H9 (cell line): ENCODE results near the gene TMED5. TPM values are rescaled to one million over a fixed set of nuclear protein-coding genes. Genes with fewer than 3 reads are reported as not detected.

Experiments
- DNase-seq: peaks from one replicate; pipeline ENCODE4 v3.0.0-alpha.2; 2017
- H2AFZ ChIP-seq: one replicate; pipeline ENCODE4 v1.6.1; 2013; ENCODE audit warnings: mild to moderate bottlenecking, low read length, control low read depth, moderate library complexity
- H2AK5ac ChIP-seq: 2 replicates; pipeline ENCODE4 v1.6.1; 2013; ENCODE audit warnings: low read length, control low read depth, mixed read lengths; ENCODE audit not compliant: insufficient read length
- H2BK120ac ChIP-seq: one replicate; pipeline ENCODE4 v1.6.1; 2013; ENCODE audit warnings: low read depth, mild to moderate bottlenecking, low read length, control low read depth, inconsistent platforms; ENCODE audit not compliant: poor library complexity, severe bottlenecking
- H2BK12ac ChIP-seq: 2 replicates; pipeline ENCODE4 v1.6.1; 2013; ENCODE audit warnings: low read length, control low read depth, mixed read lengths, low read depth; ENCODE audit not compliant: insufficient read length
- H2BK15ac ChIP-seq: 2 replicates; pipeline ENCODE4 v1.6.1; 2013; ENCODE audit warnings: low read depth, low read length, control low read depth
- H2BK20ac ChIP-seq: one replicate; pipeline ENCODE4 v1.6.1; 2013; ENCODE audit warnings: low read depth, mild to moderate bottlenecking, low read length, control low read depth, inconsistent platforms; ENCODE audit not compliant: poor library complexity, severe bottlenecking
- H2BK5ac ChIP-seq: 2 replicates; pipeline ENCODE4 v1.6.1; 2013; ENCODE audit warnings: low read length, control low read depth, mixed read lengths; ENCODE audit not compliant: insufficient read length
- H3K14ac ChIP-seq: 2 replicates; pipeline ENCODE4 v1.6.1; 2013; ENCODE audit warnings: low read length, control low read depth; ENCODE audit not compliant: insufficient read depth
- H3K18ac ChIP-seq: 2 replicates; pipeline ENCODE4 v1.6.1; 2013; ENCODE audit warnings: low read depth, mild to moderate bottlenecking, mixed read lengths, low read length, control low read depth; ENCODE audit not compliant: insufficient read length
- H3K23ac ChIP-seq: 2 replicates; pipeline ENCODE4 v1.6.1; 2013; ENCODE audit warnings: low read length, control low read depth, mixed read lengths, low read depth; ENCODE audit not compliant: insufficient read length
- H3K23me2 ChIP-seq: 2 replicates; pipeline ENCODE4 v1.6.1; 2013; ENCODE audit warnings: low read depth, mild to moderate bottlenecking, mixed read lengths, low read length, control low read depth; ENCODE audit not compliant: insufficient read length, poor library complexity, severe bottlenecking
- H3K27ac ChIP-seq: 2 replicates; pipeline ENCODE4 v1.5.1; 2013; ENCODE audit warnings: low read length, control low read depth, mixed read lengths, low read depth; ENCODE audit not compliant: insufficient read length
- H3K27me3 ChIP-seq: 2 replicates; pipeline ENCODE4 v1.6.1; 2013; ENCODE audit warnings: low read length, control low read depth, inconsistent platforms; ENCODE audit not compliant: insufficient read depth
- H3K4ac ChIP-seq: 2 replicates; pipeline ENCODE4 v1.6.1; 2013; ENCODE audit warnings: low read depth, mild to moderate bottlenecking, control low read depth, inconsistent platforms, low read length, moderate library complexity
- H3K4me1 ChIP-seq: 2 replicates; pipeline ENCODE4 v1.6.1; 2013; ENCODE audit warnings: low read length, control low read depth, inconsistent platforms; ENCODE audit not compliant: insufficient read depth
- H3K4me2 ChIP-seq: 2 replicates; pipeline ENCODE4 v1.6.1; 2013; ENCODE audit warnings: low read length, control low read depth, mixed read lengths; ENCODE audit not compliant: insufficient read length, insufficient read depth
- H3K56ac ChIP-seq: 2 replicates; pipeline ENCODE4 v1.6.1; 2013; ENCODE audit warnings: low read depth, mild to moderate bottlenecking, mixed read lengths, low read length, control low read depth; ENCODE audit not compliant: insufficient read length
- H3K79me1 ChIP-seq: 2 replicates; pipeline ENCODE4 v1.6.1; 2013; ENCODE audit warnings: low read depth, mild to moderate bottlenecking, moderate library complexity, low read length, control low read depth, inconsistent platforms; ENCODE audit not compliant: insufficient read depth, poor library complexity, severe bottlenecking
- H3K79me2 ChIP-seq: 2 replicates; pipeline ENCODE4 v1.6.1; 2013; ENCODE audit warnings: low read length, control low read depth, inconsistent platforms; ENCODE audit not compliant: insufficient read depth
- H3K9ac ChIP-seq: 2 replicates; pipeline ENCODE4 v1.6.1; 2013; ENCODE audit warnings: low read length, control low read depth, mixed read lengths; ENCODE audit not compliant: insufficient read length; ENCODE audit errors: extremely low read depth
- H3K9me3 ChIP-seq: one replicate; pipeline ENCODE4 v1.6.1; 2013; ENCODE audit warnings: low read depth, low read length, inconsistent platforms; ENCODE audit not compliant: control insufficient read depth
- H3T11ph ChIP-seq: one replicate; pipeline ENCODE4 v1.6.1; 2013; ENCODE audit warnings: mild to moderate bottlenecking, low read length, control low read depth, inconsistent platforms
- H4K20me1 ChIP-seq: one replicate; pipeline ENCODE4 v1.6.1; 2013; ENCODE audit not compliant: control insufficient read depth, insufficient read length, insufficient read depth
- H4K5ac ChIP-seq: 2 replicates; pipeline ENCODE4 v1.6.1; 2013; ENCODE audit warnings: low read depth, mild to moderate bottlenecking, mixed read lengths, low read length, control low read depth; ENCODE audit not compliant: insufficient read length
- H4K8ac ChIP-seq: replicated peaks from 2 replicates; pipeline ENCODE4 v1.6.1; 2013; ENCODE audit warnings: low read length, control low read depth, mixed read lengths, low read depth; ENCODE audit not compliant: insufficient read length
- H4K91ac ChIP-seq: 2 replicates; pipeline ENCODE4 v1.6.1; 2013; ENCODE audit warnings: low read depth, mild to moderate bottlenecking, moderate library complexity, mixed read lengths, low read length, control low read depth; ENCODE audit not compliant: insufficient read length
- H3K27ac Mint-ChIP-seq, 3 experiments: 2 replicates in 2 of 3; 3 replicates in 1 of 3; pipeline ENCODE4 v1.8.0; 2020 to 2021; ENCODE audit warnings: mixed read lengths in 3 of 3, mild to moderate bottlenecking in 1 of 3, moderate library complexity in 1 of 3
- H3K27me3 Mint-ChIP-seq: 2 replicates; pipeline ENCODE4 v1.8.0; 2021; ENCODE audit warnings: low read depth, mild to moderate bottlenecking, moderate library complexity, mixed read lengths
- H3K36me3 Mint-ChIP-seq, 3 experiments: 2 replicates in 2 of 3; 3 replicates in 1 of 3; pipeline ENCODE4 v1.8.0; 2020 to 2021; ENCODE audit warnings: low read depth in 3 of 3, mixed read lengths in 3 of 3; ENCODE audit not compliant: insufficient read depth in 1 of 3
- H3K4me1 Mint-ChIP-seq, 2 experiments: 2 replicates each; pipeline ENCODE4 v1.8.0; 2020; ENCODE audit warnings: mixed read lengths in 2 of 2
- H3K4me3 Mint-ChIP-seq, 2 experiments: 2 replicates in 1 of 2; 3 replicates in 1 of 2; pipeline ENCODE4 v1.8.0; 2020 to 2021; ENCODE audit warnings: mild to moderate bottlenecking in 2 of 2, mixed read lengths in 2 of 2, moderate library complexity in 1 of 2
- H3K9me3 Mint-ChIP-seq, 2 experiments: 2 replicates in 1 of 2; 3 replicates in 1 of 2; pipeline ENCODE4 v1.8.0; 2020; ENCODE audit warnings: mild to moderate bottlenecking in 2 of 2, mixed read lengths in 2 of 2, moderate library complexity in 1 of 2
- WGBS: extraction: QIAGEN DNeasy Blood & Tissue Kit; methylation state at CpG from one replicate; pipeline ENCODE4 v1.1.7; 2013; ENCODE audit warnings: missing lambda C conversion rate, low lambda C conversion rate, mixed read lengths; ENCODE audit not compliant: insufficient read length; ENCODE audit errors: extremely low coverage; 5-methylcytosine and 5-hydroxymethylcytosine counted together
- total RNA-seq: library from RNA; stranded (reverse); gene quantifications from 2 replicates; pipeline ENCODE4 v1.2.1, GENCODE V29; 2021
- TF ChIP-seq, protein P1 (sequence below): fragments of 200-600 bp; sonication (generic); conservative IDR thresholded peaks from 3 replicates; pipeline ENCODE4 v1.8.0; 2021; ENCODE audit warnings: antibody characterized with exemption, mild to moderate bottlenecking

TMED5 gene
- total RNA-seq, 1 experiment from 2014 or later, result 35.0 TPM

DNA sequence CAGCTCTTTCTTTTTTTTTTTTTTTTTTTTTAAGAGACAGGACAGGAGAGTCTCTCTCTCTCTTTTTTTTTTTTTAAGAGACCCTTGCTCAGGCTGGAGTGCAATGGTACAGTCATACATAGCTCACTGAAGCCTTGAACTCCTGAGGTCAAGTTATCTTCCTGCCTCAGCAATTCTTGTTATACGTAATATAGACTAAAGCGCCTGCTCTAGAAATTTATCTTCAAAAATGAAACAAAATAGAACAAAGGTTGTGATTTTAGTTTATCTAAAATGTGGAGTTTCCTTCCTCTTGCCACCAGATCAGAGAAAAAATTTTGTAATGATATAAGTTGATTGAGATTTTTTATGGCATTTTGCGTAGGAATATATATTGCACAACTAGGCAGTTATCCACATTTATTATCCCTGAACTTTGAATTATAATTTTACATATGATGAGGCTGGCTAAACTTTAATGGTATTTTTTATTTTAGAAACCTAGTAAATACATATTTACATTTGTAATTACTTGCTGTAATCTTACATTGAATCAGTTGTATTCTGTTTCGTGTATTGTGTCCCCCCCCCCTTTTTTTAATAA is 56.9 kb downstream of the TMED5 start:
- peaks cover 3% of the 10 kb centered on the region for H3K79me1 ChIP-seq
- H2BK20ac ChIP-seq, result no peak overlapping the region
- H3K4me1 Mint-ChIP-seq, result peaks cover 32 to 35% of the 10 kb centered on the region in 2 experiments
- H4K91ac ChIP-seq, result no peak overlapping the region
- no peak overlapping the region for H3K56ac ChIP-seq
- H3K27ac ChIP-seq, result no peak overlapping the region
- H2BK5ac ChIP-seq, result no peak overlapping the region
- no peak overlapping the region for H4K8ac ChIP-seq
- H4K5ac ChIP-seq, result no peak overlapping the region
- no peak overlapping the region for H3K9ac ChIP-seq
- no peak overlapping the region for H3K18ac ChIP-seq
- H3K36me3 Mint-ChIP-seq, result peaks cover 18 to 52% (median 50%) of the 10 kb centered on the region in 3 experiments
- no peak overlapping the region for H2AK5ac ChIP-seq
- H3K4me3 Mint-ChIP-seq, result no peak overlapping the region
- no peak overlapping the region for H2BK15ac ChIP-seq
- TF ChIP-seq, protein P1, sequence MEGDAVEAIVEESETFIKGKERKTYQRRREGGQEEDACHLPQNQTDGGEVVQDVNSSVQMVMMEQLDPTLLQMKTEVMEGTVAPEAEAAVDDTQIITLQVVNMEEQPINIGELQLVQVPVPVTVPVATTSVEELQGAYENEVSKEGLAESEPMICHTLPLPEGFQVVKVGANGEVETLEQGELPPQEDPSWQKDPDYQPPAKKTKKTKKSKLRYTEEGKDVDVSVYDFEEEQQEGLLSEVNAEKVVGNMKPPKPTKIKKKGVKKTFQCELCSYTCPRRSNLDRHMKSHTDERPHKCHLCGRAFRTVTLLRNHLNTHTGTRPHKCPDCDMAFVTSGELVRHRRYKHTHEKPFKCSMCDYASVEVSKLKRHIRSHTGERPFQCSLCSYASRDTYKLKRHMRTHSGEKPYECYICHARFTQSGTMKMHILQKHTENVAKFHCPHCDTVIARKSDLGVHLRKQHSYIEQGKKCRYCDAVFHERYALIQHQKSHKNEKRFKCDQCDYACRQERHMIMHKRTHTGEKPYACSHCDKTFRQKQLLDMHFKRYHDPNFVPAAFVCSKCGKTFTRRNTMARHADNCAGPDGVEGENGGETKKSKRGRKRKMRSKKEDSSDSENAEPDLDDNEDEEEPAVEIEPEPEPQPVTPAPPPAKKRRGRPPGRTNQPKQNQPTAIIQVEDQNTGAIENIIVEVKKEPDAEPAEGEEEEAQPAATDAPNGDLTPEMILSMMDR, result no peak
- H3K27me3 ChIP-seq, result no peaks in the 10 kb centered on the region
- peak overlapping the region in 1 of 3 experiments; percentile 97; a peak in 2 of 7 replicates for H3K27ac Mint-ChIP-seq
- no peak overlapping the region for H3T11ph ChIP-seq
- H3K14ac ChIP-seq, result no peak overlapping the region
- 0 out of 2 replicates have a peak, but pooled peaks cover 2% of the 10 kb centered on the region for H3K79me2 ChIP-seq
- no peak overlapping the region for H3K4ac ChIP-seq
- no peaks in the 10 kb centered on the region for H3K9me3 Mint-ChIP-seq
- H4K20me1 ChIP-seq, result no peaks in the 10 kb centered on the region
- H2BK120ac ChIP-seq, result no peak overlapping the region
- no peaks in the 10 kb centered on the region for H3K9me3 ChIP-seq
- H3K23ac ChIP-seq, result no peak overlapping the region
- H3K27me3 Mint-ChIP-seq, result no peaks in the 10 kb centered on the region
- no peaks in the 10 kb centered on the region; the same call in 1 of the 2 replicates for H3K4me1 ChIP-seq
- H2BK12ac ChIP-seq, result no peak overlapping the region
- H2AFZ ChIP-seq, result no peak overlapping the region
- WGBS, result no CpG with 5 or more reads among the region's 4 CpGs
- no peaks in the 10 kb centered on the region for H3K23me2 ChIP-seq
- no peak for DNase-seq
- H3K4me2 ChIP-seq, result no peak overlapping the region
